COLO668 (cell line): ENCODE data around the gene ACKR4.
"Not testable (repeated sequence)": the region's sequence is repeated elsewhere in the genome, so short reads cannot be mapped to it uniquely, and the experiment has no call there.

Source experiments
- DNase-seq: peaks from one replicate; lab custom pipeline; 2025; ENCODE audit not compliant: unreplicated experiment; lab: John Stamatoyannopoulos, UW

Gene ACKR4

DNA sequence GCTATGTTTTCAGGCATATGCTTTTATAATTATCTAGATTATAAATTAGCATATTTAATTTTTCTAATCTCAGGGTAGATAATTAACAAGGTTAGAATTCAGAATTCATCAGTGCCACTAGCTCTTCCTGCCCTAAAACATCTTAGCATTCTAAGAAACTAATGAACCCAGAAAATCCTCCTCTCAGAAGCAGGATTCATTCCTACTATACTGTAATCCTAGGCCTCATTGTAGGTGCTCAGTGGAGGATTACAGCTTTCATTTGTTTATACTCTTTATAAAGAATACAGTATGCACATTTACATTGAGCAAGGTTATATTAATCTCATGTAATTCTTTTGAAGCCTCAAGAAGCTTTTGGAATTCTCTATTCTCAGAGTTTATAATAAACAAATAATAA, 41.6 kb downstream of the ACKR4 start:
- no peak for DNase-seq

DNA sequence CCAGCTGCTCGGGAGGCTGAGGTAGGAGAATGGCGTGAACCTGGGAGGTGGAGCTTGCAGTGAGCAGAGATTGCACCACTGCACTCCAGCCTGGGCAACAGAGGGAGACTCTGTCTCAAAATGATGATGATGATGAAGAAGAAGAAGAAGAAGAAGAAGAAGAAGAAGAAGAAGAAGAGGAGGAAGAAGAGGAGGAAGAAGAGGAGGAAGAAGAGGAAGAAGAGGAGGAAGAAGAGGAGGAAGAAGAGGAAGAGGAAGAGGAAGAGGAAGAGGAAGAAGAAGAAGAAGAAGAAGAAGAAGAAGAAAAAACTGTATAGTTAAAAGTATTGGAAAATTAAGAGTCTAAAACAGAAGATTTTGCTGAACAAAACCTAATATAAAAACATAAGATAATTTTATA, 44.4 kb downstream of the ACKR4 start:
- not testable (repeated sequence) for DNase-seq

DNA sequence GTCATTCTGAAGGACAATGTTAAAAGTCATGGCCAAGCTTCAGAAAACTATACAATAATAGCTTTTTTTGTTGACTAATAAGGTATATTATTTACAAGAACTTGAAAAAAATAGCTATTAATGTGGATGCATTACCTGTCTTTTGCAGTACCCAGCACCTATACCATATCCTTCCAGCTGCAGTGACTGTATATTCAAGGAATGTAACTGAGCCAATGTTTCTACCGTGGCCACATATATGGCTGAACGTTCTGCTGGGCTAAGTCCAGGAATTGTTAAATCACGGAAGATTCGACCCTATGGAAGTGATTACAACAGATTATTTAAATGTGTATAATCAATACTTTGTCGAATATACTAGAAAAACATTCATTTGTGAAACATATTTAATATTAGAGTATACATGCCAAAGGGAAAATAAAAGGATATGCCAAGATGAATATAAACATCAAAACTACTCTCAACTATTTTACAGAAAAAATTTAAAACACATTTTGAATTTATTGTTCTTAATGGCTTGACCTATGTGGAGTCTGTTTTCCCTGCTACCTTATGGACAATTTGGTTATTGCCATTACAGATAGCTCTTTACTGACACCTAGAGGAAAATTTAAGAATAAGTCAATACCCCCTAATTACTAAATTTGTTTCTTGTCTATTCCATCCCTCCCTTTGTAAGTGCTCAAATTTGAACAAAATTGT, 44.9 kb downstream of the ACKR4 start:
- no peak for DNase-seq

GRCh38 chr3:132642539-132642847, 45.4 kb downstream of the ACKR4 start:
- DNase-seq, result no peak

DNA sequence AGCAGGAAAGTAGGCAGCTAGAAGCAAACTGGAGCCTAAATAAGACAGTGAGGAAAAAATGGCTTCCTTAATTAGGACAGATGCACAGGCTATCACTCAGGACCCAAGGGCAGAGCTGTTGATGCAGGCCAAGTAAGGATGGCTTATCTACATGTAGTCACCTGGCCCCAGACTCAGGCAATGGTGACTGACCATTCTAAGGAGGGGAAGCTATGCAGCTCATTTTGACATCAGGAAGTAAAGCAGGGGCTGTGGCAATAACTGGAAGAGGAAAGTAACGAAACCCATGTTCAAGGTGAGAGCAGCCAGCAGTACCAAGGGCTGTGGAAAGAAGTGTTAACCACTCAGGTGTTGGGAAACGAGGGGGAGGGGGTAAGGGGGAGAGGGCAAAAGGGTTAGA, 46.3 kb downstream of the ACKR4 start:
- DNase-seq, result no peak

- DNase-seq, result no peak
These were observed 48.0 kb downstream of the ACKR4 start for GRCh38 chr3:132645058-132645457.

GRCh38 chr3:132650153-132650552, 53.1 kb downstream of the ACKR4 start:
- DNase-seq, result no peak
